CD4-positive, alpha-beta T cell treated with Interleukin-17A for 4 hours (primary cell): ENCODE measurements around the gene SLAMF7.

Experiments used
- DNase-seq: peaks from one replicate; pipeline ENCODE4 v3.0.0-alpha.2; 2020; ENCODE audit warnings: mixed read lengths

Gene SLAMF7

DNA sequence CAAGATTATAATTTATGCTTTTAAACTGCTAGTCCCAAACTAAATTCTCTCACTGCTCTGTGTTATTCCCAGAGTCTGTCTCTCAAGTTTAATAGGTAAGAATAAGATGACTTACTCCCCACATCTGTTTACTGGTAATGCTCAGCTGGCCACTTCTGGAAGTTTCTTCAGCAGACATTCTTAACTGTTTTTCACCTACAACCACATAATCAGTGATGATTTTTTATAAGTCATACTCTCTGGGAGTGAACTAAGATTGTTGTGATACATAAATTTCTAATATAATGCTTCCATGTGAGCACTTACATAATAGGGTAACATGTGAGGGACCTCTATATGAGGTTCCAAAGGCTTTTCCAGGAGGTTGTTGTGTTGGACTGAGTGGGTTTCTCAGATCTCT is 8.7 kb downstream of the SLAMF7 start:
- no peak for DNase-seq

DNA sequence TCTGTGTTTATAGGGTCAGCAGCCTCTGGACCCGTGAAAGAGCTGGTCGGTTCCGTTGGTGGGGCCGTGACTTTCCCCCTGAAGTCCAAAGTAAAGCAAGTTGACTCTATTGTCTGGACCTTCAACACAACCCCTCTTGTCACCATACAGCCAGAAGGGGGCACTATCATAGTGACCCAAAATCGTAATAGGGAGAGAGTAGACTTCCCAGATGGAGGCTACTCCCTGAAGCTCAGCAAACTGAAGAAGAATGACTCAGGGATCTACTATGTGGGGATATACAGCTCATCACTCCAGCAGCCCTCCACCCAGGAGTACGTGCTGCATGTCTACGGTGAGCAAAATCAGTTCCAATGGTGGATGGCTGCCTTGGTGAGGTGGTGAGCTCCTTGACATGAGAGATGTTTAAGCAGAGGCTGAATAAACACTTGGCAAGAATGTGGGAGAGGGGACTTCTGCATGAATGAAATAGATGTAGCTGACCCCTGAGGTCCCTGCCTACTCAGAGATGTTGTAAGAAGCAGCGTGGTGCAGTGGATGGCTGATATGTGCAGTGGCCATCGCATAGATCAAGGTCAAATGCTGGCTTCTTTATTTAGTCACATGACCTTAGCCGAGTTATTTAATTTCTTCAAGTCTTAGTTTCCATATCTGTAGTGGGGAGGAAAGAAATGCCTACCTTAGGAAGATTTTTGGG is 9.3 kb downstream of the SLAMF7 start:
- no peak for DNase-seq

DNA sequence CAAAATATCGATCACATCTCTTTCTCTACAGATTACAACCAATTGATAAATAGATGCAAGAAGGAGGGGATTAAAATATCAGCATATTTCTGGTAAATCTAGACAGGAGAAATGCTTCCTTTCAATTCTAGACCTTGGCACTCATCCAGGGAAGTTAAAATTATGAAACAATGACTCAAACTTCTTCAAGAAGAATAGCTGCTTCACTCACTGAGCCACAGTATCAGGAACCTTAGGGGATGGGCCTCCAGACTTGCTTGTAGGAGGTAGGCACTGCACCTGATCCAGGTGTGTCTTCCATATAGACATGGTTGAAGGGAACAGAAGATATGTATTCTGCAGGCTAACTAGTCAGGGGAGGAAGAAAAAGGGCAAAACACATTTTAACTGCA is 9.8 kb downstream of the SLAMF7 start:
- DNase-seq = no peak

DNA sequence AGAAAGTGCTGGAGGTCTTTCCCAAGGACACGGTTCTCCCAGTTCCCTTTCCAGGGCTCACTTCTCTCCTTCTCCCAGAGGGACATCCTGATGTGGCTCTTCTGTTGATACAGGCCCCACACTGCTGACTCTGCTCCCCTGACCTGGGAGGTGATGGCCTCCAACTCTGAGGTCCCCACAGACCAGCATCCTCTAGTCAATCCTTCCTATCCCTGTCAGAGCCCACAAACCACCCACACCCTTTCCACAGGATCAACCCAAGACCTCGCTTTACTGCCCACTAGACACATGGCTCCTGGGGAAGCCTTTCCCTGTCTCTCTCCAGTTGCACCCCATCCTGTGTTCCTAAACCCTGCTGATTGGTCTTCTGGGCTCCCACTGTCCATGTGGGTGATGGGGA is 11.6 kb downstream of the SLAMF7 start:
- DNase-seq = no peak

DNA sequence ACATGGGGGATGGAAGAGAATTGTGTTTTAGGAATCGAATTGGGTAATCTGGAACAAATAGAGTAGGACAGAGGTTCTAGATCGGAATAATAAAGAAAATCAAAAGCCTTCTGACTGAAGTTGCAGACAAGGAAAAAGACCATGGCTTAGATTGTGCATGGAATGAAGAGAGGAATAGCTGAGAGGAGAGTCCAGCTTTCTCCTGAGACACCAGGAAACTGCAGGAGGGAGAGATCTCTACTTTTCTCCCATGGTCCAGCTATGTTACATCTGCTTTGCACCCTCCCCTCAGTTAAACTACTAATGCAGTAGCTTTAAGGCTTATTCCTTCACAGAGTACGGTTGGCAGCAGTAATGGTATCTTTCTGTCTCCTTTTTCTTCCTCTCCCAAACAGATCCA is 13.4 kb downstream of the SLAMF7 start:
- no peak for DNase-seq

DNA sequence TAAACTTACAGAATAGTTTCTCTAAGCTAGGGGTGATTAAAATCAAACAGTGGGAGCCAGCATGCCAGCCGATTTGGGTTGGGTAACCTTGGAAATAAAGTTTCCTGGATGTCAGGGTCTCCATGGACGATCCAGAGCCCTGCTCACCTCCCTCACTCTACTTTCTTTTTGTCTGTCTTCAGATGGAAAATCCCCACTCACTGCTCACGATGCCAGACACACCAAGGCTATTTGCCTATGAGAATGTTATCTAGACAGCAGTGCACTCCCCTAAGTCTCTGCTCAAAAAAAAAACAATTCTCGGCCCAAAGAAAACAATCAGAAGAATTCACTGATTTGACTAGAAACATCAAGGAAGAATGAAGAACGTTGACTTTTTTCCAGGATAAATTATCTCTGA is 13.9 kb downstream of the SLAMF7 start:
- DNase-seq = no peak

DNA sequence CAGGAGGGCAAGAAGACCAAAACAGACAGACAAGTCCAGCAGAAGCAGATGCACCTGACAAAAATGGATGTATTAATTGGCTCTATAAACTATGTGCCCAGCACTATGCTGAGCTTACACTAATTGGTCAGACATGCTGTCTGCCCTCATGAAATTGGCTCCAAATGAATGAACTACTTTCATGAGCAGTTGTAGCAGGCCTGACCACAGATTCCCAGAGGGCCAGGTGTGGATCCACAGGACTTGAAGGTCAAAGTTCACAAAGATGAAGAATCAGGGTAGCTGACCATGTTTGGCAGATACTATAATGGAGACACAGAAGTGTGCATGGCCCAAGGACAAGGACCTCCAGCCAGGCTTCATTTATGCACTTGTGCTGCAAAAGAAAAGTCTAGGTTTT is 14.5 kb downstream of the SLAMF7 start:
- DNase-seq = no peak

DNA sequence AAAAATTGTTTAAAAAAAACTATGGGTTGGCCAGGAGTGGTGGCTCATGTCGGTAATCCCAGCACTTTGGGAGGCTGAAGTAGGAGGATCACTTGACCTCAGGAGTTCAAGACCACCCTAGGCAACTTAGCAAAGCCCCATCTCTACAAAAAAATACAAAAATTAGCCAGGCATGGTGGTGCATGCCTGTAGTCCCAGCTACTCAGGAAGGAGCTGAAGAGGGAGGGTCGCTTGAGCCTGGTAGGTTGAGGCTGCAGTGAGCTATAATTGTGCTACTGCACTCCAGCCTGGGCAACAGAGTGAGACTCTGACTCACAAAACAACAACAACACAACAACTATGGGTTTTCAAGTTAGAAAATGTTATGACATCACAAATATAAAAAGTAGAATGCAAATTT is 16.4 kb downstream of the SLAMF7 start:
- no peak for DNase-seq

DNA sequence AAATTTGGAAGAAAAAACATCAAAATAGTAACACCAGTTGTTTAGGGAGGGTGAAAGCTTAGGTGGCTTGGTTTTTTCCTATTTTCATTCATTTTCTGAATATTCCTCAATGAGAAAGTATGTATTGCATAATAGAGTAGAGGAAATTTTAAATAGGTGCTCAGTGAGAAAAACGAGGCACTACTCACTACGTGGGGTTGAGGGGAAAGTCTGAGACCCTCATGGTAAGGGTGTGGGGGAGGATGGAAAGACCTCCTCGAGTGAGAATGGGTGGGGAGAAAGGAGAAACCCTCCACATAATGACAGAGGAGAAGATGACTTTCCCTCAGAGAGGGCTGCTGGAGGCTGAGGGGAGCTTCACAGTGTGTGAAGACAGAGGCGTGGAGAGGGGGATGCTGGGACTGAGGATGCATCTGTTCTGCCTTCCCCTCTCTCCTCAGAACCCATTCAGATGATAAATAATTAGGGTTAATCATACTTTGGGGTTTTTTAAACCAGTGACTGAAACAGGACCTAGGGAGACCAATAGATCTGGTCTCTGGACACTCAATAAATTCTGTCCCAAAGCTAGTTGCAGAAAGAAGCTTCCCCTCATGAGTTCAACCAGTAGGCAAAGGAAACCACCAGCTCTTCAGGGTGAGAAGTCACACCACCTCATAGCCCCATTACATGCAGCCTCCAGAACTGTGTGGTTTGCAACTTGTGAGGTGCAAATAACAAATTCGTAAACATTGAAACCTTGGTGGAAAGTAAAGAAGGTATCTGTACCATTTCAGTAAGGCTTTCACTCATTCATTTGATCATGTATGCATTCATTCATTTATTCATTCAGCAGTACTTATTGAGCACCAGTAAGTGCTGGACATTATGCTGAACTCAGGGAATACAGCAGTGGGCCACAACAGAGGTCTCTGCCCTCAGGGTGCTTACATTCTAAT is 17.1 kb downstream of the SLAMF7 start:
- DNase-seq = no peak

DNA sequence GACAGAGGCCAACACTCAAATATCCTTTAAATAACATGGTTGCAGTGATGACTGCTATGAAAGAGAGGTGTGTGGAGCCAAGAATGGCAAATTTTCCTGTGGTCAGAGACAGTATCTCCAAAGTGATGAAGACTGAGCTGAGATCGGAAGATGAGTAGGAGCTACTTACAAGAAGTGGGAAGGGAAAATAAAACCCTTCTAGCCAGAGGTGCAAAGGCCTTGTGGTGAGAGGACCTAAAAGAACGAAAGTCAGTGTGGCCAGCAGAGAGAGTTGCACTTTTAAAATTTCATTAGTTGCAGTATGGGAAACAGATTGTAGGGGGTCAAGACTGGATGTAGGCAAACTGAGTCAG is 17.8 kb downstream of the SLAMF7 start:
- DNase-seq = no peak

DNA sequence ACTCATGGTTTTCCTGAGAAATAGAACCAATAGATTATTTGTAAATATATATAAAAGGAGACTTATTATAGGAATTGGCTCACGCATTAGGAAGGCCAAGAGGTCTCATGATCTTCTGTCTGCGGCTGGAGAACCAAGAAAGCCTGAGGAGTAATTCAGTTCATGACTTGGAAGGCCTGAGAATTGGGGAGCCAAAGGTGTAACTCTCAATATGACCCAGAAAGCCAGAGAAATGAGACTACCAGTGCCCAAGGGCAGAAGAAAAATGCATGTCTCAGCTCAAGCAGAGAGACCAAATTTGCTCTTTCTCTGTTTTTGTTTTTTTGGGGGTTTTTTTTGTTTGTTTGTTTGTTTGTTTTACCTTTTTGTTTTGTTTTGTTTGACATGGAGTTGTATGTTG is 19.5 kb downstream of the SLAMF7 start:
- no peak for DNase-seq

DNA sequence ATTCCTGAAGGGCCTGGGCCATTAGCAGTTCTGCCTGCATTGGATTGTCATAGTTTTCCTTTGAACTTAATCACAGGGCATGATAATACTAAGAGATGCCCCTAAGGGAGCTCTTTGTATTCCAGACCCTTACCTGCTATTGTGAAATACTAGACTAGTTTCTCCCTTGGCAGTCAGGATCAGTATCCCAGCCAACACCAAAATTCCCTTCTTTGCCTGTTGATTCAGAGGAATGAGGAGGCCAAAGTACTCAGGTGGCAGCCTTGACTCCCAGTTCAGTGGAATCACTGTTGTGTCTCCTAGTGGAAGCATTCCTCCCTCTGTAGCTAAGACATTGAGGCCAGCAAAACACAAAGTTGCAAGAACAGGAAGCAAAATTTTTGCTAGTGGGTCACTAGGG is 20.7 kb downstream of the SLAMF7 start:
- DNase-seq = no peak

DNA sequence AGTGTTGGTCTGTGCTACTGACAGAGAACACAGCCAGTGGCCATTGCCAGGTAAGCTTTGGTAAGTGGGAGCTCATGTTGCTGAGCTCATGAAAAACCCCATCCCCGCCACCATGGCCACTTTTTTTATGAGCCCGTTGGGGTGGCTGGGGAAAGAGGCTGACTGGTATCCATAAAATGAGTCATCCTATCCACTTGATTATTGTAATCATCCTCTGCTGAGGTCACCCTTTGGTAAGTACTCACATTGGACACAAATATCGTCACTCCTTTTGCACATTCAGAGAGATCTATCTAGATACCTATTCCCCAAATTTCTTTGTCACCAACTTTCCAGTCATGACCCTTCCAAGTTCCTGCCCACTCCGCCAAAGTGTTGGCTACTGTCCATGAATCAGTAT is 22.0 kb downstream of the SLAMF7 start:
- no peak for DNase-seq

DNA sequence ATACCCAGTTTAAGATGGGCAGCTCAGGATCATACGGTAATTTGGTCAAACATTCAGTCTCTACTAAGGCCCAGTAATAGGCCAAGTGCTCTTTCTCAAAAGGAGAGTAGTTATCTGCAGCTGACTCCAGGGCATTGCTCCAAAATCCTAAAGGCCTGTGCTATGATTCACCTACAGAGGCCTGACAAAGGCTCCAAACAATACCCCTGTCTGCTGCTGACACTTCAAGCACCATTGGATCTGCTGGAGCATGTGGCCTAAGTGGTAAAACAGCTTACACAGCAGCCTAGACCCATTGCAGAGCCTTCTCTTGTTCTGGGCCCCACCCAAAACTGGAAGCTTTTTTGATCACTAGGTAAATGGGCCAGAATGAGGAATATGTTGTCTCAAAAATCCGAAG is 22.8 kb downstream of the SLAMF7 start:
- no peak for DNase-seq

DNA sequence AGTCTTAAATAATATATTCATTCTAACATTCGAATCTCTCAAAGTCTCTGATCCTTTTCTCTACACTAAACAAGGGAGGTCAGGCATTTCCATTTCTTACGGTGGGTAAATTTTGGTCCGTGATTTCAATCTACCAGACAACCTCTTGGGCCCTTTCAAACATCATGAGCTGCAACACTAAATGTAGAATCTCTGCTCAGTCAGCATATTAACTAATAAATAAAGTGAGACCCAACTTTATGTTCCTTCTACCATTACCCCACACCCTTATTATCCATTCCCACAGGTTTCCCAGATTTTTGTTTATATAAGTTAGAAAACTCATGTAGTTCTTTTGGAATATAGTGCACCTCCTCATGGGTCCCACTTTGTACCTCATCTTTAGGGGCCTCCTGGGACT is 24.9 kb downstream of the SLAMF7 start:
- no peak for DNase-seq

DNA sequence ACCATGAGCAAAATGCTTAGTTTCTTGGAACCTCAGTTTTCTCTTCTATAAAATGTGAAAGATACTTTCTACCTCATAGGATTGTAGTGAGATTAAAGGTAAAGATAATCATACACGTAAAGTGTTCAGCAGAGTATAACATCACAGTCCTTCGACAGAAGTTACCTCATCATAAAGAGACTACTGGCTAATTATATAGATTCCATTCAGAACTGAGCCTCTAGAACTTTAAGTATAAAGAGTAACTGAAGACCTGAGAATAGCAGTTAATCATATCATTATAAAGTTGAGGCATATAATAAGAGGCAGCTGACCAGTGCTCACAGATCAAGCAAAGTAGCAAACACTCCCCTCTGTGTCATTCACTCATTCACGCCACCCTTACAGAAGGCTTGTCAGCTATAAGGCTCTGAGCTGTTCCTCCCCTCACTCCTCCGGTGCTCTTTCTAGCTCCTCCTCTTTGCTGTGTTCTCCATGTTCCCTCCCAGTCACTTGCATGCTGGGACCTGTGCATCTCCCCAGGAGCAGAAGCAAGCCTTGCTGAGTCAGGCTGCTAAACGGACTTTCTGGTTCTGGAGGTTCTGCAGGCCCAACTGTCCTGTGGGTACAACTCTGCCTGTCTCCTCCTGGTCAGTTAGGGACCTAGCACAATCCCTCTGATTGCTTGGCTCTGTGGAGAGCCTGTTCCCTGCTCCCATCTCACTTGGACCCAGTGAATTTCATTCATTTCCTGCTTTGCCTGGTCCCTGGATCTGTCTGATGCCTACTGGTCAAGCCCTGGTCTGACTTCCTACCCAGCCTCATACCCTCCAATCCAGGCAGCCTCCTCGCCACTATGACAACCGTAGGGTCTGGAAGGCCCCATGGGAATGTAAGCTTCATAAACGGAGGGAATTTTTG is 28.6 kb downstream of the SLAMF7 start:
- DNase-seq = peak; percentile 21

DNA sequence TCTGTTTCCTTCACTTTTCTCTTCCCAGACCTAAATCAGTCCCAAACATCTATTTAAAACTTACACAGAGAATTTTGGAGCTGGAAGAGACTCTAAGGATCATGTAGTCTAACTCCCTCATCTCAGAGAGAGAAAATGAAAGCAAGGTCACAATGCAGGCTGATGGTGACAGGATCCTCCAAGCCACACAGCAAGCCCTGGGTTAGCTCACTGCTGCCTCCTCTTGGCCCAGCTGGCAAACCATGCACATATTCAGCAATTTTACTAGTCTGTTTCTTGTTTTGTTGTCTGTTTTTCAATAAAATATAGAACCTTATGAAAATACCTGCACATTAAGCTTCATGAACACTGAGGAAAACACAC is 29.2 kb downstream of the SLAMF7 start:
- DNase-seq = peak; percentile 87

DNA sequence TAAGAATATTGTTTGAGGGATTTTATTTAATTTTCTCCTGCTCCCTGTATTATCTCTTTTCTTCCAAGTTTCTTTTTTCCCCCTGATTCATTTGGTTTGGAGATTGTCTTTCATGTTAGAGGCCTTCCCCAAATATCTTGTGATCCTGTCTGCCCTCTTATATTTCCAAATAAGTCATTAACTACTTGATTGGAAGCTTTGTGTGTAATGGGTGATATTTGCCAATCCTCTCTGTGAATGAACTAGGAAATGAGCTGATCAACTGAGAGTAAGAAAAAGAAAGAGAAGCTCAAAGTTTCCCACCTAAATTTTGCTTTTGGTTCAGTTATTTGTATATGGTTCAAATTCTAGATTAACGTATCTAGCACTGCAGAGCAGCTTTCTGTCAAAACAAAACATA is 33.3 kb downstream of the SLAMF7 start:
- DNase-seq = no peak

DNA sequence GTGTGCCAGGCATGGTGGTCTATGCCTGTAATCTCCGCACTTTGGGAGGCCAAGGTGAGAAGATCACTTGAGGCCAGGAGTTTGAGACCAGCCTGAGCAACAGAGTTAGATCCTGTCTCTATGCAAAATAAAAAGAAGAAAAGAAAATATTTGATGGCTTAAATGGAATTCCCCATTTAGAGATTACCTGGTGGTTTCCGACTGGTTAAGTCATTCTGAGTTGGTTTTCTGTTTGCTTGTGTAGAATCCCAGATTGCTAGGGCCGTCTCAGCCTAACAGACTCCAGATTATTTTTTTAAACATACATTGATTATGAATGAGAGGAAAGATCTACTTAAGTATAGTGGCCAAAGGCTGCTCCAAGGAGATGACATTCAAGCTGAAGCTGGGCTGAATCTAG is 34.0 kb downstream of the SLAMF7 start:
- DNase-seq = no peak

DNA sequence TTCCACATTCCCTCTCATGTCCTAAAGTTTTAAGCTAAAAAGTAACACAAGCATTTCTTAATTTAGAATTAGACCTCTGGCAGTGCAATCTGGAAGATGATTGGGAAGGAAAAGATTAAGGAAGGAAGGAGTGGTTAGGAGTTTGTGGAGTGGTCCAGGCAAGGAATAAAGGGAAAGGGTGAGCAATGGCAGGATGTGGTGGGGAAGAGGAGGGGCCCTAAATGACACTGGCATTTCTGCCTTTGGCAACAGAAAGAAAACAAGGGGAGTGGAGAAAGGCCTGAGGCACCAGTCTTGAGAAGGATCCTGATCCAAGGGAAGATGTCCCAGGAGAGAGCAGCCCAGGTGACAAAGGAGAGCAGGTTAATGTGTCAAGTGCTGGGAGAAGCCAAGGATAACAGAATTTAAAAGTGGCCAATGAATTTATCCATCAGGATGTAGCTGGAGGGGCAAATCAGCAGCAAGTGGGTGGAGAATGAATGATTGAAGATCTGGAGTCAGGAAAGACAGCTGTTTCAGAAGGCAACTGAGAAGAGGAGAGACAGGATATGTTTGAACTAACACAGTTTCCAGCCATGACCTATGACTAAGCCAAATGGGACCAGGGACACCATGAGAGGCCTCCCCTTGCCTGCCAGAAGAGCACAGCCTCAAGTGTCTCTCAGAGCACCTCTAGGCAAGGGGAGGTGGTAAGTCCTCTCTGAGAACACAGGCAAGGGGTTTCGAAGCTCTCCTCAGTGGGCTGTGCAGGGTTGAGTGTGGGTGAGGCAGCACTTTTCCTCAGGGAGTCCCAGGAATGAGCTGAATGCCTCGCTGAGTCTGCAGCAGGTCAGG is 36.1 kb downstream of the SLAMF7 start:
- no peak for DNase-seq

DNA sequence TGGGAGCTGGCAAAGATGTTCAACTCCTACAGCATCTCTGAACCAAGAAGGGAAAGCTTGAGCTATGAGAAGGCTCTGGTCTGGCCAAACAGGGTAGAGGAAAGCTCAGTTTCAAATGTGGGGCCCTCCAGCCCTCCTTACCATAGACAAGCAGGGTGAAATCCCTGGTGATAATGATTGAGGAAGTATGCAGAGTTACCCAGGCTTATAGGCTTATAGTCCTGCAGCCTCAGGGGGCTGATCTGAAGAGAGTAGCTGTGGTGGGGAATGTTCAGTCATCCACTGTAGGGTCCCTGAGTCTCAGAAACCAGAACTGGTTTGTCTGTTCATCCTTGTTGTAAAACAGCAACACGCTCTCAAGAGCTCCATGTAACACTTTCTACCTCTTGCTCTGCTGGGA is 37.1 kb downstream of the SLAMF7 start:
- DNase-seq = no peak

DNA sequence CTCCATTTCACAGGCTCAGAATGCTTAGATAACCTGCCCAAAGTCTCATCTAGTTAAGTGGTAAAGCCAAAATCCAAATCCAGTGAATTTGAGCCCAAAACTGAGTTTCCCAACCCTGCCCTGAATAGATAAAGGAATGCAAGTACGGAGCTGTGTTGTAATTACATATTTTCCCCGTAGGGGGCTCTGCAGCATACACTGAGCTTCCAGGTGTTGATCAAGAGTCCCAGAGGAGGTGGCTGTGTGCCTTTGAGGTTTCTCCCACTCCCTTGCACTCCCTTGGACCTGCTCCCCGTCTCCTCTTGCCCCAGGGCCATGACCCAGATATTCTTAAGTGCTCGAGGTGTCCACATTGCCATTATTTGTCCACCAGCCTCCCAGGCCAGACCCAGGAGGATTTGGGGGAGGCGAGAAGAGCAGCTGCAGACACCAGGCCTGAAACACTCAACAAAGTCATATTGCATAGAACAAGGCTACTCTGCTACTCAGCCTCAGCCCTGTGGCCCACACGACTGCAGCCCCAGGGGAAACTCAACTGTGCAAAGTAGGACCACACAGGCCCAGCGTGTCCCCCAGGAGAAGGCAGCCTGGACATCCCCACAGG is 38.5 kb downstream of the SLAMF7 start:
- DNase-seq = peak; percentile 68
